Cardiac fibroblast (primary cell): Measurements from ENCODE around the gene CBY2.
"Not testable (repeated sequence)": the region's sequence is repeated elsewhere in the genome, so short reads cannot be mapped to it uniquely, and the experiment has no call there.

Source experiments
- DNase-seq, 2 donors: peaks; one replicate each; pipeline versions ENCODE4 v3.0.0 to v3.0.0-alpha.2; 2010; ENCODE audit warnings: low read depth in 2 of 2
- H3K4me3 ChIP-seq, 2 donors: replicated peaks in 1 of 2; 1 replicate in 1 of 2; 2 replicates in 1 of 2; pipeline ENCODE4 v1.5.1; 2011; ENCODE audit warnings: low read depth in 2 of 2, low read length in 2 of 2, mild to moderate bottlenecking in 2 of 2, moderate library complexity in 1 of 2
- TF ChIP-seq, protein P1 (sequence below): IDR thresholded peaks from one replicate; pipeline ENCODE4 v1.5.1; 2011; ENCODE audit warnings: low read depth, mild to moderate bottlenecking, low read length, inconsistent platforms

The CBY2 gene, protein sequence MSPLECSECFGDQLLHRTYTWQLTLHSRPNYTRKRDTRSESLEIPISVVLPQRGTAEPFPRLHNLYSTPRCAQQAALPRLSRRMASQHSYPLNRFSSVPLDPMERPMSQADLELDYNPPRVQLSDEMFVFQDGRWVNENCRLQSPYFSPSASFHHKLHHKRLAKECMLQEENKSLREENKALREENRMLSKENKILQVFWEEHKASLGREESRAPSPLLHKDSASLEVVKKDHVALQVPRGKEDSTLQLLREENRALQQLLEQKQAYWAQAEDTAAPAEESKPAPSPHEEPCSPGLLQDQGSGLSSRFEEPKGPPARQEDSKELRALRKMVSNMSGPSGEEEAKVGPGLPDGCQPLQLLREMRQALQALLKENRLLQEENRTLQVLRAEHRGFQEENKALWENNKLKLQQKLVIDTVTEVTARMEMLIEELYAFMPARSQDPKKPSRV

GRCh38 chr13:45702088-45702487 is at the start of gene CBY2:
Gene CBY2 (plus strand): TSS chr13:45702320. CDS start chr13:45702391, 71 bp downstream.
- no peak for DNase-seq
- TF ChIP-seq, protein P1, sequence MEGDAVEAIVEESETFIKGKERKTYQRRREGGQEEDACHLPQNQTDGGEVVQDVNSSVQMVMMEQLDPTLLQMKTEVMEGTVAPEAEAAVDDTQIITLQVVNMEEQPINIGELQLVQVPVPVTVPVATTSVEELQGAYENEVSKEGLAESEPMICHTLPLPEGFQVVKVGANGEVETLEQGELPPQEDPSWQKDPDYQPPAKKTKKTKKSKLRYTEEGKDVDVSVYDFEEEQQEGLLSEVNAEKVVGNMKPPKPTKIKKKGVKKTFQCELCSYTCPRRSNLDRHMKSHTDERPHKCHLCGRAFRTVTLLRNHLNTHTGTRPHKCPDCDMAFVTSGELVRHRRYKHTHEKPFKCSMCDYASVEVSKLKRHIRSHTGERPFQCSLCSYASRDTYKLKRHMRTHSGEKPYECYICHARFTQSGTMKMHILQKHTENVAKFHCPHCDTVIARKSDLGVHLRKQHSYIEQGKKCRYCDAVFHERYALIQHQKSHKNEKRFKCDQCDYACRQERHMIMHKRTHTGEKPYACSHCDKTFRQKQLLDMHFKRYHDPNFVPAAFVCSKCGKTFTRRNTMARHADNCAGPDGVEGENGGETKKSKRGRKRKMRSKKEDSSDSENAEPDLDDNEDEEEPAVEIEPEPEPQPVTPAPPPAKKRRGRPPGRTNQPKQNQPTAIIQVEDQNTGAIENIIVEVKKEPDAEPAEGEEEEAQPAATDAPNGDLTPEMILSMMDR, result no peak
- no peak within 1 kb of the TSS for H3K4me3 ChIP-seq

GRCh38 chr13:45654633-45655349 is 47.3 kb upstream of the CBY2 start:
- TF ChIP-seq, protein P1, result no peak
- DNase-seq, result no peak
- H3K4me3 ChIP-seq, result no peak overlapping the region

- no peak overlapping the region for H3K4me3 ChIP-seq
- DNase-seq, result peak; percentile 2 to 33
- TF ChIP-seq, protein P1, result no peak
These were observed 43.4 kb upstream of the CBY2 start for GRCh38 chr13:45658586-45659235.

DNA sequence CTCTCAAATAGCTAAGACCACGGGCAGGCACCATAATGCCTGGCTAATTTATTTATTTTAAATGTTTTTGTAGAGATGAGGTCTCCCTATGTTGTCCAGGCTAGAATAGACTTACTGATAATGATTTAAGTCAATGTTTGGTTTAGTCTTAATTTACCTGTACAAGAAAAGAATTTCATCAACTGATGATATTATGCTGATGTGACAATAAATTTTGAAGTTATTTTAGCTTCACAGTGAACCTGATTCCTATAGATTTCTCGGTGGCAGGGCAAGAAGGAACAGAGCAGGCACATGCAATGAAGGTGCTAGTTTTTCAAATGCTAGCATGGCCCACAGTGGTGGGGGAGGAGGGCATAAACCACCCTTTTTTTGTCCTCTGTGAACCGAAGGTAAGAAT is 42.6 kb upstream of the CBY2 start:
- H3K4me3 ChIP-seq, result no peak overlapping the region
- DNase-seq, result no peak
- TF ChIP-seq, protein P1, result no peak

- DNase-seq, result not testable (repeated sequence)
These were observed 41.7 kb upstream of the CBY2 start for GRCh38 chr13:45660458-45660857.

DNA sequence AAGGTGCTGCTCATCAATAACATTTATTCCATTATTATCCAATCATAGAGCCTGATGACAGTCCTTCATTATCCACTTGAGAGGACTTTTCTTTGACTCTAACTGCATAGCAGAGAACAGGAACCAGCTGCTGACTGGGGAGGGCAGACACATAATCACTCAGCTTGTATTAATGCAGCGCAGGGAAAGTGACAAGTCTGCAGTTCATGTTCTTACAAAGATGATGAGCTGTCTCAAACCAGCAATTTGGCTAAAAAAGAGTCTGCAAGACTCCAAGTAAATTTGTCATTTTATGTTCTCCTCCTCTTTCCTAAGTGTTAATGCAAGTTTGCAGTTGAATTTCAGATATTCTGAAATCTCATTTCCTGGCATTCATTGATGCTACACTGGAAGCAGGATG is 40.0 kb upstream of the CBY2 start:
- TF ChIP-seq, protein P1, result no peak
- DNase-seq, result no peak
- H3K4me3 ChIP-seq, result no peak overlapping the region

More at GRCh38 chr13:45660458-45660857, 41.7 kb upstream of the CBY2 start:
- H3K4me3 ChIP-seq, result not testable (repeated sequence)

- DNase-seq, H3K4me3 ChIP-seq: not testable (repeated sequence)
These were observed 39.2 kb upstream of the CBY2 start for GRCh38 chr13:45662903-45663302.

- H3K4me3 ChIP-seq, DNase-seq: not testable (repeated sequence)
These were observed 32.5 kb upstream of the CBY2 start for GRCh38 chr13:45669626-45670025.
